Ishikawa (cell line): ENCODE data around the gene SLC17A4.

Experiments
- CEBPB ChIP-seq: IDR thresholded peaks from 2 replicates; pipeline ENCODE4 v1.6.1; 2012
- CREB1 ChIP-seq: IDR thresholded peaks from 2 replicates; pipeline ENCODE4 v1.6.1; 2012; ENCODE audit warnings: low read depth
- EGR1 ChIP-seq: IDR thresholded peaks from 2 replicates; pipeline ENCODE4 v1.6.1; 2012
- EP300 ChIP-seq: IDR thresholded peaks from 2 replicates; pipeline ENCODE4 v1.6.1; 2012; ENCODE audit warnings: borderline replicate concordance
- FOXM1 ChIP-seq: IDR thresholded peaks from 2 replicates; pipeline ENCODE4 v1.6.1; 2012; ENCODE audit warnings: low read depth, borderline replicate concordance
- MAX ChIP-seq: IDR thresholded peaks from 2 replicates; pipeline ENCODE4 v1.6.1; 2012
- NFIC ChIP-seq: IDR thresholded peaks from 2 replicates; pipeline ENCODE4 v1.6.1; 2012
- RAD21 ChIP-seq: IDR thresholded peaks from 2 replicates; pipeline ENCODE4 v1.6.1; 2012; ENCODE audit warnings: low read depth
- REST ChIP-seq: IDR thresholded peaks from 2 replicates; pipeline ENCODE4 v1.6.1; 2012; ENCODE audit warnings: low read depth, mild to moderate bottlenecking
- TAF1 ChIP-seq: IDR thresholded peaks from 2 replicates; pipeline ENCODE4 v1.6.1; 2012; ENCODE audit warnings: low read depth, mild to moderate bottlenecking
- TCF12 ChIP-seq: IDR thresholded peaks from 2 replicates; pipeline ENCODE4 v1.6.1; 2012; ENCODE audit warnings: low read depth
- TEAD4 ChIP-seq: IDR thresholded peaks from 2 replicates; pipeline ENCODE4 v1.6.1; 2012
- USF1 ChIP-seq: IDR thresholded peaks from 2 replicates; pipeline ENCODE4 v1.6.1; 2012
- YY1 ChIP-seq: IDR thresholded peaks from 2 replicates; pipeline ENCODE4 v1.6.1; 2012; ENCODE audit warnings: low read depth
- ZBTB7A ChIP-seq: IDR thresholded peaks from 2 replicates; pipeline ENCODE4 v1.6.1; 2012; ENCODE audit warnings: low read depth

Gene SLC17A4

DNA sequence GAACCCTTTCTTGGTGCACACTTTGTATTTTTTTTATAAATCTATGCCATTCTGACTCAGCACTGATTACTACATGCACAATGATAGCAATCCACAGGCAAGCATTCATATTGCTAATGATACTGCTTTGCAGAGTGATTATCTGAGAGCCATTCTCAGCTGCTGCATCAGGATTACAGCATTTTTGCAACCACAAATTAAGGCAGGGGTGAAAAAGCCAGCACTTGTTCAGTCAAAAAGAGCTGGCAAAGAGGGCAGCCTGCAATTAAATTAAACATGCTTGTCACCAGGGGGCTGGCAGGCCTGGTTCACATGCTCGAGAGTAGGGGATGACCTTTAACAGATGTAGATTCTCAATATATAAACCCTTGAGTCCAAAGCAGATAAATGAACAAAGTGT is 40.7 kb upstream of the SLC17A4 start:
- TF ChIP-seq CREB1 (no peak), FOXM1 (no peak)

DNA sequence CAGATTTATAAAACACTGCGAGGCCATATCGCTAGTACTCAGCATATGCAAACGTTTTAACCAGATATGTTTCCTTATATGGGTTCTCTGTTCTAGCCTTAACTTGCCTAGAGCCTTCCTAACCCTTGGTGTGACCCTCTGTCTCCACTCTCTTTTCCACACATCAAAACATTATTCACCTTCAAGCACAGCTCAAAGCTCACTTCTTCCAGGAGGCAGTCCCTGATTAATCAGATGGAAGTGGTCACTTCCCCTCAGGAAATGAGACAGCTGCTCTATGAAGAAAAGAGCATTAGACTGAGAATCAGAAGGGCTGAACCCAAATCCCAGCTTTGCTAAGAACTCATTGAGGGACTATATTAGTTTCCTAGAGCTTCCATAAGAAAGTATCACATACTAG is 39.8 kb upstream of the SLC17A4 start:
- TF ChIP-seq YY1 (no peak), EP300 (no peak), TEAD4 (no peak), FOXM1 (no peak), TAF1 (no peak), CEBPB (no peak), EGR1 (no peak), ZBTB7A (no peak), REST (no peak), TCF12 (no peak)

- TF ChIP-seq CREB1 (no peak), RAD21 (no peak), YY1 (no peak), TCF12 (no peak), TEAD4 (no peak), CEBPB (no peak), MAX (no peak), REST (no peak), USF1 (no peak), TAF1 (no peak), NFIC (no peak)
Measured at GRCh38 chr6:25715794-25716193, 38.7 kb upstream of the SLC17A4 start.

- peak; percentile 45 for TF ChIP-seq RAD21
- TF ChIP-seq EP300: no peak
Measured at GRCh38 chr6:25717866-25718740, 36.4 kb upstream of the SLC17A4 start.

- TF ChIP-seq NFIC (no peak), CEBPB (no peak), RAD21 (no peak), USF1 (no peak)
Measured at GRCh38 chr6:25726122-25726911, 28.2 kb upstream of the SLC17A4 start.

DNA sequence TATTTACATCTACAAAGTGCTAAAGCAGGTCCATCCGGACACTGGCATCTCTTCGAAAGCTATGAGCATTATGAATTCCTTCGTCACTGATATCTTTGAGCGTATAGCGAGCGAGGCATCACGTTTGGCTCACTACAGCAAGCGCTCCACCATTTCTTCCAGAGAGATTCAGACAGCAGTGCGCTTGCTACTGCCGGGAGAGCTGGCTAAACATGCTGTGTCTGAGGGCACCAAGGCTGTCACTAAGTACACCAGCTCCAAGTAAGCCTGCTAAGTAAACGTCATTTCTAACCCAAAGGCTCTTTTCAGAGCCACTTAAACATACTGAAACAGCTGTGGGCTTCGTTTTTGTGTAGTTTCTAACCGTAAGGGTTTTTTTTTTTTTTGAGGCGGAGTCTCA is 27.5 kb upstream of the SLC17A4 start:
- TF ChIP-seq CREB1 (no peak), EGR1 (no peak), NFIC (no peak), CEBPB (no peak), TEAD4 (no peak), MAX (no peak), TAF1 (no peak)

GRCh38 chr6:25730907-25731306 is 23.6 kb upstream of the SLC17A4 start:
- TF ChIP-seq NFIC (no peak), EGR1 (no peak), ZBTB7A (no peak), USF1 (no peak), RAD21 (no peak), TEAD4 (no peak), MAX (no peak), TCF12 (no peak), CREB1 (no peak), CEBPB (no peak), YY1 (no peak), FOXM1 (no peak), REST (no peak), TAF1 (no peak)
